ENCODE measurements around the gene FARSA.
"Not testable (repeated sequence)": the region's sequence is repeated elsewhere in the genome, so short reads cannot be mapped to it uniquely, and the experiment has no call there.

FARSA gene

GRCh38 chr19:12933287-12934072 is at the start of gene FARSA:
Gene FARSA, minus strand, starts transcription at chr19:12933711. Its CDS starts 15 bp downstream, at chr19:12933696.
- DNase-seq (ENCODE audit: low read depth) = peak; percentile 86

GRCh38 chr19:12983091-12983490 is 49.6 kb upstream of the FARSA start:
- no peak for DNase-seq (ENCODE audit: low read depth)

GRCh38 chr19:12982648-12983047 is 49.1 kb upstream of the FARSA start:
- DNase-seq (ENCODE audit: low read depth) = no peak

- no peak for DNase-seq (ENCODE audit: low read depth)
Measured at GRCh38 chr19:12979974-12980373, 46.5 kb upstream of the FARSA start.

DNA sequence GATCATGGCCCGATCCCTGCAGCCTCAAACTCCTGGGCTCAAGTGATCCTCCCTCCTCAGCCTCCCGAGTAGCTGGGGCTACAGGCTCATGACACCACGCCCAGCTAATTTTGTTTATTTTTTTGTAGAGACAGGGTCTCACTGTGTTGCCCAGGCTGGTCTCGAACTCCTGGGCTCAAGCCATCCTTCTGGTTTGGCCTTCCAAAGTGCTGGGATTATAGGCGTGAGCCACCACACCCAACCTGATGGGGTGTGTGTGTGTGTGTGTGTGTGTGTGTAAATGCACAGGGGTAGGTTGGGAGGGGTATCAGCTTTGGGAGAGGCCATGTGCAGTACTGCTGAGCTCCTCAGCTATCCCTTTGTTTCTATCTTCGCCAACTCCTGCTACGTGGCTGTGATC is 42.6 kb upstream of the FARSA start:
- DNase-seq (ENCODE audit: low read depth) = not testable (repeated sequence)

- DNase-seq (ENCODE audit: low read depth) = no peak
Measured at GRCh38 chr19:12975221-12975741, 41.8 kb upstream of the FARSA start.

DNA sequence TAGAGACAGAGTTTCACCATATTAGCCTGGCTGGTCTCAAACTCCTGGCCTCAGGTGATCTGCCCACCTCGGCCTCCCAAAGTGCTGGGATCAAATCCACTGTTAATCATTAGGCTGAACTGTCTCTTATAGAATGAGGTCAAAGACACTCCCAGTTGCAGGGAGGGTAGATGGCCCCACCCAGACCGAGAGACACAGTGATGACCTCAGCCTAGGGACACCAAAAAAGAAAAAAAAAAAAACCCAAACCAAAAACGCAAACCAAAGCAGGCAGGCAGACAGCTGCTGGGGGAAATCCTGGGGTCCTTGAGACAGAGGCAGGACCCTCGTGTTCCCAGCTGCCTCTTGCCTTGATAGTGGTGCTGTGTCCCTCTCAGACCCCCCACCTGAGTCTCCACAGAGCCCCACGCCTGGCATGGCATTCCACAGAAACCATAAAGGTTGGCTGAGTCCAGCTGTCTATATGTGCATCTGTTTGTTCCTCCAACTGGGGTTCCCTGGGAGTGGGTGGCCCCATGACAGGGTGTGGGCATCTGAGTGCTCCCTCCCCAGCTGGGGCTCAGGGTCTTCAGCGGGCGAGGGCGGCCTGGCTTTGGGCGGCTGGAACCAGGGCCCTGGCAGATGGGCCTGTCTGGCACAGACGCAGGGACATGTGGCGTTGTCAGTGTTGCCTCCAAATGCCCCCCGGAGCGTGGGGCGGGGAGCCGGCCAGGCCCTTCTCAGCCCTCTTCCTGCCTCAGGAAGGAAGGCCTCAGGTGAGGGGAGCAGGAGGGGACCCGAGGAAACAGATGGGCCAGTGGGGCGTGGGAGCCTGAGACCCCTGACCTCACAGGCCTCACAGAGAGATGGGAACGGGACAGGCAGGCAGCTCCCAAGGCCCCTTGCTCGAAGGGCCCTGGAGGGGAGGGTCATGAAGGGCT is 41.0 kb upstream of the FARSA start:
- no peak for DNase-seq (ENCODE audit: low read depth)

GRCh38 chr19:12973236-12973635 is 39.7 kb upstream of the FARSA start:
- no peak for DNase-seq (ENCODE audit: low read depth)

DNA sequence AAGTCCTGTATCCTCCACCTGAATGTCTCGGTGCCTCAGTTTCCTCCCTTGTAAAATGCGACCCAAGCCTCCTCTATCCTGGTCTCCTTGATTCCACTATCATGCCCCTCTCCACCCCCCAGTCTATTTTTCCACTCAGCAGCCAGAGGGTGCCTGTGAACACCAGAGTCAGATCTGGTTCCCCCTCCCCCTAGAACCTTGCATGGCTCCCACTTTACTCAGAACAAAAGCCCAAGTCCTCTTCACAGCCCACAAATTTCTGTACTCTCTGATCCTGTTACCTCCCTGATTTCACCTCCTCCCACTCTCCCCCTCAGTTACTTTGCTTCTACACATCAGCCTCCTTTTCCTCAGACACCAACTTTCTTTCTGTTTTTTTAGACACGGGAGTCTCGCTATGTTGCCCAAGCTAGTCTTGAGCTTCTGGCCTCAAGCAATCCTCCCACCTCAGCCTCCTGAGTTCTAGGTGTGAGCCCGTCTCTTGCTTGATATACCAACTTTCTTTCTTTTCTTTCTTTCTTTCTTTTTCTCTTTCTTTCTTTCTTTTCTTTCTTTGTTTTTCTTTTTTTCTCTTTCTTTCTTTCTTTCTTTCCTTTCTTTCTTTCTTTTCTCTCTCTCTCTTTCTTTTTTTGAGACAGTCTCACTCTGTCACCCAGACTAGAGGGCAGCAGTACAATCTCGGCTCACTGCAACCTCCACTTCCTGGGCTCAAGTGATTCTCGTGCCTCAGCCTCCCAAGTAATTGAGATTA is 36.7 kb upstream of the FARSA start:
- no peak for DNase-seq (ENCODE audit: low read depth)

DNA sequence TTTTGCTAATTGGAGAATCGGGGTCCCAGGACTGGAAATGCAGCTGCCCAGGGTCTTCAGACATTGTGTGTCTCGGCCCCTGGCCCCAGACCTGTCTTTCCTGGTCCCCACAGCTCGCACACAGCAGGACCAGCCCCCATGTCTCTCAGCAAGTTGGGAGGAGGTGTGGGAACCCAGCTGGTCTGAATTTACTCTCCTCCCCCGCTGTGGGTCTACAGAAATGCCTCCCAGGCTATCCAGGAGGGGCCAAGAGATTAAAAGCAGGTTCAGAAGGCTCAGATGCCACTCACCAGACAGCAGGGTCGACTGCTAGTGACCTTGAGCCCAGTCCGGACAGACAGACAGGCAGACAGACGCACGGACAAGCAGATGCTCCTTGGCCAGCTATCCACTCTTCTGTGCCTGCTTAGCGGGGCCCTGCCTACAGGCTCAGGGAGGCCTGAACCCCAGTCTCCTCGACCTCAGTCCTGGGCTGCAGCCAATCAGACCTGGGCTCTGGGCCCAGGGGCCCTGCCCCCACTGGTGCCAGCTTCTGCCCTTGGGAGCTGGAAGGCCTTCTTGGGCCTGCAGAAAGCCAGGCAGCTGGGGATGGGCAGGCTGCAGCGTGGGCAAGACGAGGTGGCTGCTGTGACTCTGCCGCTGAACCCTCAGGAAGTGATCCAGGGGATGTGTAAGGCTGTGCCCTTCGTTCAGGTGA is 35.9 kb upstream of the FARSA start, which contains the start of gene DAND5:
TSS of gene DAND5 (plus strand) at position 285 of the 697 bp plus-strand sequence. CDS start at position 370, 85 bp downstream.
- DNase-seq (ENCODE audit: low read depth) = no peak

GRCh38 chr19:12967907-12968306 is 34.4 kb upstream of the FARSA start:
- no peak for DNase-seq (ENCODE audit: low read depth)

DNA sequence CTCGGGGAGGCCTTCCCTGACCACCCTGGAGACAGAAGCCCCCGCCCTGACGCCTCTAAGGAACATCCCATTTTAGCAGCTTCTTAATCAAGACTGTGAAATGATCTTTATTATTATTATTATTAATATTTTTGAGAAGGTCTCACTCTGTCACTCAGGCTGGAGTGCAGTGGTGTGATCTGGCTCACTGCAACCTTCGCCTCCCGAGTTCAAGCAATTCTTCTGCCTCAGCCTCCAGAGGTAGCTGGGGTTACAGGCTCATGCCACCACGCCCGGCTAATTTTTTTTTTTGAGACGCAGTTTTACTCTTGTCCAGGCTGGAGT is 32.3 kb upstream of the FARSA start:
- no peak for DNase-seq (ENCODE audit: low read depth)

DNA sequence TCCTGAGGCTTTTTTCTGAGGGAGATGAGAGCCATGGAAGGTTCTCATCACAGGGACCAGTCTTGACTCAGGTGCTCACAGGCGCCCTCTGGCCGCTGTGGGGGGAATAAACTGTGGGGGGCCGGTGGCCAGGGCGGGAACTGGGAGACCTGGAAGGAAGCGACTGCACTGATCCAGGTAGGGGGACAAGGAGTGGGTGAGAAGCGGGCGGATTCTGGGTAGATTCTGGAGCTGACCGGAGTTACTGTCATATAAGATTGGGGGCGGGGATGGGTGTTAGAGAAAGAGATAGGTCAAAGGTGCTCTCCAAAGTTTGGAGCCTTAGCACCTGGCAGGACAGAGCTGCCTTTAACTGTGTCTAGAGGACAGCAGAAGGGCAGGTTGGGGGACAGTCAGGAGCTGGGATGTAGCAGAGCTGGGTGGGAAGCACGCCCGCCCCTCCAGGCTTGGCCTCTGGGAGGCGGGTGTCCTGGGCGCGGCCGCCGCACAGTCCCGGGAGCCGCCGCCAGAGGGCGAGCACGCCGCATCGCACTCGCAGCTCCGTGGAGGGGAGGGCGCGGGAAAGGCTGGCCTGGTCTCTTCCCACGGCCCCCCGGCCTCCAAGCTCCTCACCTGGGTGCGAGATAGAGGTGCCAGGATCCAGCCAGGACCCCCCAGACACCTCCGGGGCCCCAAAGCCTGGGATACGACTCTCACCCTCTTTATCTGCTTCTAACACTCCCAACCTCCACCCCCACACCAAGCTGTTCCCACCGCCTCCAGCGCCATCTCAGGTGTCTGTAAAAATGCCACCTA is 31.7 kb upstream of the FARSA start:
- peak; percentile 63 for DNase-seq (ENCODE audit: low read depth)

- DNase-seq (ENCODE audit: low read depth) = no peak
Measured at GRCh38 chr19:12959481-12959880, 26.0 kb upstream of the FARSA start.

GRCh38 chr19:12957389-12957952 is 24.0 kb upstream of the FARSA start:
- DNase-seq (ENCODE audit: low read depth) = not testable (repeated sequence)

GRCh38 chr19:12956446-12957388 is 23.2 kb upstream of the FARSA start, which contains the start of gene GADD45GIP1:
Gene GADD45GIP1, minus strand, starts transcription at chr19:12957223. Its CDS starts 11 bp downstream, at chr19:12957212.
- DNase-seq (ENCODE audit: low read depth) = peak; percentile 76

DNA sequence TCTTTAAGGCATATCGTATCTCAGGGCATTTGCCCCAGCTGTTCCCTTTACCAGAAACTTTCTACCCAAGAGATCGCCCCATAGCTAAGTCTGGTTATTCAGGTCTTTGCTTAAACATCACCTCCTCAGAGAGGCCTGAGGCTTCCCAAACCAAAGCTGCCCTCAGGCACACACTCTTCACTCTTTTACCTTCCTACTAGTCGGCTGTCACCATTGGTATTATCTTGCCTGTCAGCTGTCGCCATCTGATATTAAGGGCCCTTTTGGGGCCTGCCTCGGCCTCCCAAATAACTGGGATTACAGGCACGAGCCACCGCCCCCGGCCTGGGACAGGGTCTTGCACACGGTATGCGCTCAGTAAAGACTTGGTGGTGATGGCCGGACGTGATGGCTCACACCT is 22.5 kb upstream of the FARSA start:
- no peak for DNase-seq (ENCODE audit: low read depth)

- not testable (repeated sequence) for DNase-seq (ENCODE audit: low read depth)
Measured at GRCh38 chr19:12955575-12955974, 22.1 kb upstream of the FARSA start.

DNA sequence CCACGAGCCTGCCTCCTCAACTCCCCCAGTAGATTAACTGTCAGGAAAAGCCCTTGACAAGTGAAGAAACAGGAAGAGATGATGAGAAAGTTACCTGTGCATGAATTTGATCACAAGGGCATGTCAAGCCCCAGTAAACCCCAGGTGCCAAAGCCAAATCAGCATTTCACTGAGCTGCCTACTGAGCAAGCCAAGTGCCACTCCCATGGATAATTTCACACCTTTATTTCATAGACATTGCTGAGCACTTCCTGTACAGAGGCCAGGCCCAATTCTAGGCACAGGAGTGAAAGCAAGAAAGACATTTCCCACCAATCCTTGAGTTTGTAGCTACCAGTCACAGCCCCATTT is 21.1 kb upstream of the FARSA start:
- DNase-seq (ENCODE audit: low read depth) = no peak
